DOHH2 (cell line): Measurements from ENCODE around the gene CELSR3.

ENCODE experiments used
- H3F3A ChIP-seq: fragments of 200-600 bp; sonication (generic), shearing (Covaris generic); 2 replicates; pipeline ENCODE4 v1.6.0; 2016; ENCODE audit warnings: antibody characterized with exemption, mild to moderate bottlenecking; ENCODE audit not compliant: control insufficient read depth, insufficient read depth
- H3K27ac ChIP-seq: fragments of 200-600 bp; sonication (generic); 2 replicates; pipeline ENCODE4 v1.5.1; 2014; ENCODE audit warnings: low read depth, mild to moderate bottlenecking, low read length, moderate library complexity
- H3K27me3 ChIP-seq: fragments of 200-600 bp; sonication (generic); 2 replicates; pipeline ENCODE4 v1.6.1; 2014; ENCODE audit warnings: mild to moderate bottlenecking, low read length, mixed read lengths; ENCODE audit not compliant: control insufficient read depth
- H3K36me3 ChIP-seq: fragments of 200-600 bp; sonication (generic); 2 replicates; pipeline ENCODE4 v1.6.1; 2014; ENCODE audit warnings: mild to moderate bottlenecking, low read length, moderate library complexity, mixed read lengths; ENCODE audit not compliant: control insufficient read depth
- H3K4me1 ChIP-seq: fragments of 200-600 bp; sonication (generic); 2 replicates; pipeline ENCODE4 v1.6.1; 2014; ENCODE audit warnings: mild to moderate bottlenecking, low read length, mixed read lengths; ENCODE audit not compliant: control insufficient read depth
- H3K4me2 ChIP-seq: fragments of 200-600 bp; sonication (generic); 2 replicates; pipeline ENCODE4 v1.6.0; 2014; ENCODE audit warnings: mild to moderate bottlenecking, low read length, moderate library complexity
- H3K4me3 ChIP-seq: fragments of 200-600 bp; sonication (generic); 2 replicates; pipeline ENCODE4 v1.5.1; 2014; ENCODE audit warnings: mild to moderate bottlenecking, low read length, mixed read lengths
- H3K79me2 ChIP-seq: fragments of 200-600 bp; sonication (generic); 2 replicates; pipeline ENCODE4 v1.6.1; 2014; ENCODE audit warnings: mild to moderate bottlenecking, low read length, mixed read lengths; ENCODE audit not compliant: control insufficient read depth
- H3K9me2 ChIP-seq: fragments of 200-600 bp; sonication (generic); replicated peaks from 2 replicates; pipeline ENCODE4 v1.6.1; 2014; ENCODE audit warnings: mild to moderate bottlenecking, low read length, mixed read lengths; ENCODE audit not compliant: control insufficient read depth
- H3K9me3 ChIP-seq: fragments of 200-600 bp; sonication (generic); 2 replicates; pipeline ENCODE4 v1.6.1; 2014; ENCODE audit warnings: antibody characterized with exemption, low read length, mixed read lengths; ENCODE audit not compliant: control insufficient read depth, insufficient read depth
- H4K20me1 ChIP-seq: fragments of 200-600 bp; sonication (generic); 2 replicates; pipeline ENCODE4 v1.6.0; 2014; ENCODE audit warnings: low read depth, mild to moderate bottlenecking, antibody characterized with exemption, low read length, moderate library complexity; ENCODE audit not compliant: control insufficient read depth, insufficient read depth
- EZH2phosphoT487 ChIP-seq: fragments of 200-600 bp; sonication (generic); IDR thresholded peaks from 2 replicates; pipeline ENCODE4 v1.6.1; 2017; ENCODE audit warnings: borderline replicate concordance, mild to moderate bottlenecking, antibody characterized with exemption, low read length, moderate library complexity, mixed read lengths
- TF ChIP-seq, protein P1 (sequence below): fragments of 200-600 bp; sonication (generic); IDR thresholded peaks from one replicate; pipeline ENCODE4 v1.5.1; 2014; ENCODE audit warnings: antibody characterized with exemption, mild to moderate bottlenecking, low read depth, low read length; ENCODE audit not compliant: poor library complexity, severe bottlenecking

The CELSR3 gene

DNA sequence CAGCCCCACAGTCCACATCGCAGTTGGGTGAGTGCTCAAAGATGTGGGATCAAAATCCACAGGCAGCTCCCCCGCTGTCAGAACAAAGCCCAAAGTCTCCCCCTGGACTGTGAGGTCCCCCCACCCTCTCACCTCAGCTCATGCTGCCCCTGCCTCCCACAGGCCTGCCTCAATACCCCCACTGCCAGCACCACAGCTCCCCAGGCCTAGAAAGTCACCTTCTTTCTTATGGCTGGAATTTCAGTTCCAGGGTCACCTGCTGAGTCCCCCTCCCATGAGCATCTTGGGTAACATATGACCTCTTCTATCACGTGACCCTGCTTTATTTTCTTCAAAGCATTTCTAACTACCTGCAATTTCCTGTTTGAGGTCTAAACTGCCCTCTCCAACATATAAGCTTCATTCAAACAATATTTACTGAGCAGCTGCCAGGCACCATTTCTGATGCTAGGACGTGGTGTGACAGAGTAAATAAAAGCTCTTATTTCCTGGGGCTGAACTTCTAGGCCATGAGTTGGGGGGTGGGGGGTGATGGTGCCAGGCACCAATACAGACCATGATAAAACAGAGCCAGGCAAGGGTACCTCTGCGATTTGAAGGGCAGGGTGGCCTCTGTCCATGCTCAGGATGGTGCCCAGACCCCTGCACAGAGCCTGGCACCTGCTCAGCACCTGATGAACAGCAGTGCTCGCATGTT, 38.7 kb downstream of the CELSR3 start:
- H3K9me3 ChIP-seq = no peaks in the 10 kb centered on the region
- no peak overlapping the region for H3K27ac ChIP-seq
- H3K36me3 ChIP-seq = peaks cover 15% of the 10 kb centered on the region; the same call in 1 of the 2 replicates
- H3K27me3 ChIP-seq = no peaks in the 10 kb centered on the region
- H4K20me1 ChIP-seq = no peaks in the 10 kb centered on the region
- no peak overlapping the region for H3K4me3 ChIP-seq
- no peaks in the 10 kb centered on the region for H3K9me2 ChIP-seq
- H3K79me2 ChIP-seq = no peaks in the 10 kb centered on the region
- H3F3A ChIP-seq = no peaks in the 10 kb centered on the region
- H3K4me1 ChIP-seq = peaks cover 7% of the 10 kb centered on the region
- TF ChIP-seq, protein P1, sequence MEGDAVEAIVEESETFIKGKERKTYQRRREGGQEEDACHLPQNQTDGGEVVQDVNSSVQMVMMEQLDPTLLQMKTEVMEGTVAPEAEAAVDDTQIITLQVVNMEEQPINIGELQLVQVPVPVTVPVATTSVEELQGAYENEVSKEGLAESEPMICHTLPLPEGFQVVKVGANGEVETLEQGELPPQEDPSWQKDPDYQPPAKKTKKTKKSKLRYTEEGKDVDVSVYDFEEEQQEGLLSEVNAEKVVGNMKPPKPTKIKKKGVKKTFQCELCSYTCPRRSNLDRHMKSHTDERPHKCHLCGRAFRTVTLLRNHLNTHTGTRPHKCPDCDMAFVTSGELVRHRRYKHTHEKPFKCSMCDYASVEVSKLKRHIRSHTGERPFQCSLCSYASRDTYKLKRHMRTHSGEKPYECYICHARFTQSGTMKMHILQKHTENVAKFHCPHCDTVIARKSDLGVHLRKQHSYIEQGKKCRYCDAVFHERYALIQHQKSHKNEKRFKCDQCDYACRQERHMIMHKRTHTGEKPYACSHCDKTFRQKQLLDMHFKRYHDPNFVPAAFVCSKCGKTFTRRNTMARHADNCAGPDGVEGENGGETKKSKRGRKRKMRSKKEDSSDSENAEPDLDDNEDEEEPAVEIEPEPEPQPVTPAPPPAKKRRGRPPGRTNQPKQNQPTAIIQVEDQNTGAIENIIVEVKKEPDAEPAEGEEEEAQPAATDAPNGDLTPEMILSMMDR = no peak
- TF ChIP-seq EZH2phosphoT487 = no peak
- H3K4me2 ChIP-seq = no peak overlapping the region

DNA sequence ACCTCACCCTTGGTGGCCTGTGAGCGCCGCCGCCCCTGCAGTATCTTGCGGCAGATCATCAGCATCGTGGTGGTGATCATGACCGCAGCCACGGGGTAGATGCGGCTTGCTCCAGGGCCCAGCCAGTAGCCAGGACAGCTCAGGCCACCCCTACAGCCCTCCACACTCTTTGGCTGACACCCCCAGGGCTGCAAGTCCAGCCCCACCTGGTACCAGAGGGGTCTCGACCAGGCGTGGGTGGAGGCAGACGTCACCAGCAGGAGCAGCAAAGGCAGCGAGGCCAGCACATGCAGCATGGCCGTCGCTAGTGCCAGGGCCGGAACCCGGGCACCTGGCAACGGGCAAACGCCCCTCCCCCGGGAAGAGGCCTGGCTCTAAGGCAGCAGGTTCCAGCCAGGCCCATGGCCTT, 41.2 kb downstream of the CELSR3 start, which contains the start of gene TMEM89:
Gene TMEM89 (minus strand): TSS at position 309 of the 409 bp plus-strand sequence. CDS start 13 bp downstream, at position 296.
- no peak within 1 kb of the TSS for H3K4me3 ChIP-seq
- H3K9me3 ChIP-seq = peaks cover 16% of the 10 kb centered on the region
- no peaks in the 10 kb centered on the region for H3F3A ChIP-seq
- peaks cover 7% of the 10 kb centered on the region for H3K4me1 ChIP-seq
- H3K79me2 ChIP-seq = no peaks in the 10 kb centered on the region
- no peaks in the 10 kb centered on the region for H3K9me2 ChIP-seq
- TF ChIP-seq, protein P1 = no peak
- no peak for TF ChIP-seq EZH2phosphoT487
- H3K27me3 ChIP-seq = no peaks in the 10 kb centered on the region
- H3K27ac ChIP-seq = no peak within 1 kb of the TSS
- H3K36me3 ChIP-seq = peaks cover 5% of the 10 kb centered on the region; the same call in 1 of the 2 replicates
- H4K20me1 ChIP-seq = no peaks in the 10 kb centered on the region
- no peak within 1 kb of the TSS for H3K4me2 ChIP-seq

DNA sequence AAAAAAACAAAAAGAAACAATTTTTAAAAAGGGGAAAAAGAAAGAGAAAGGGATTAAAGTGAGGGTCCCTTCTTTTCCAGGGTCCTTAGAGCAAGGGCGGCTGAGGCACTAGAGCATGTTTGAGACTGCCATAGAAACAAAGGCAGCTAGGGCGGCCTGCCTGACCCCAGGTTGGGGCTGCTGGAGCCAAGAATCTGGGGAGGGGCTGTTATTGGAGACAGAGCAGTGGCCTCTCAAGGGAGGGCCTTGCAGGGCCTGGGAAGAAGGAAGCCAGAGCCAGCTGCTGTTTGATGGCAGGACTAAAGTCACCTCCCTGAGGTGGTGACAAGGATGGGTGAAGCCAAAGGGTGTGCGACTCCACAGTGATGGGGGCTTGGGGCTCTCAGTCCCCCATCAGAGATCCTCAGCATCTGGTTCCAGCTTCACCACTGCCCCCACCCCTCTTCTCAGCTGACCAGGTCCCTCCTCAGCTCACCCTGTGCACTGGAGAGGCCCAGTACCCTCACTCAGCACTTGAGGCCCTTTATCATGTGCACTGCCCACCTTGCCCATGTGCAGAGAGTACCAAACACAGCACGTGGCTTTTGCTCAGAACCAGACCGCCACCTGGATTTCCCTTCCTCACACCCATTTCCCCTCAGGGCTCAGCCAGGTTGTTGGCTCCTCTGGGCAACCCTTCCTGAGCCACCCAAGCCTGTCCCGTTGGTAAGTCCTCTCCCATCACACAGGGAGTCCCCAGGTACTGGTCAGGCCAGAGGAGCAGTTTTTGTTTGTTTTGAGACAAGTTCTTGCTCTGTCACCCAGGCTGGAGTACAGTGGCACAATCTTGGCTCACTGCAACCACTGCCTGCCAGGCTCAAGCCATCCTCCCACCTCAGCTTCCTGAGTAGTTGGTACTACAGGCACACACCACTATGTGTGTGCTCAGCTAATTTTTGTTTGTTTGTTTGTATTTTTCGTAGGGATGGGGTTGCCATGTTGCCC, 42.9 kb downstream of the CELSR3 start:
- no peak overlapping the region for H3K27ac ChIP-seq
- peaks cover 7% of the 10 kb centered on the region for H3K4me1 ChIP-seq
- no peaks in the 10 kb centered on the region for H3K9me2 ChIP-seq
- no peak overlapping the region for H3K4me3 ChIP-seq
- no peaks in the 10 kb centered on the region for H3K36me3 ChIP-seq
- no peaks in the 10 kb centered on the region for H3K27me3 ChIP-seq
- no peaks in the 10 kb centered on the region for H4K20me1 ChIP-seq
- TF ChIP-seq, protein P1 = no peak
- no peak for TF ChIP-seq EZH2phosphoT487
- H3K79me2 ChIP-seq = no peaks in the 10 kb centered on the region
- peaks cover 16% of the 10 kb centered on the region for H3K9me3 ChIP-seq
- H3F3A ChIP-seq = no peaks in the 10 kb centered on the region
- H3K4me2 ChIP-seq = no peak overlapping the region
